ENCODE results near the gene ARF1.

The ARF1 gene

GRCh38 chr1:228141226-228142044, 58.9 kb downstream of the ARF1 start:
- DNase-seq (ENCODE audit: low read depth), result peak; percentile 85
- peak overlapping the region; percentile 91 for H3K4me3 ChIP-seq (replicated peaks; ENCODE audit: low read depth, low read length)
- TF ChIP-seq CTCF (IDR thresholded peaks at IDR 0.05; ENCODE audit: low read length, missing control alignments), result no peak

GRCh38 chr1:228142155-228142691, 59.7 kb downstream of the ARF1 start:
- no peak for DNase-seq (ENCODE audit: low read depth)
- H3K4me3 ChIP-seq (replicated peaks; ENCODE audit: low read depth, low read length), result peak overlapping the region; percentile 91
- no peak for TF ChIP-seq CTCF (IDR thresholded peaks at IDR 0.05; ENCODE audit: low read length, missing control alignments)

- H3K4me3 ChIP-seq (replicated peaks; ENCODE audit: low read depth, low read length), result no peak overlapping the region
- no peak for TF ChIP-seq CTCF (IDR thresholded peaks at IDR 0.05; ENCODE audit: low read length, missing control alignments)
- DNase-seq (ENCODE audit: low read depth), result no peak
These were observed 60.2 kb downstream of the ARF1 start for GRCh38 chr1:228142701-228143136.

- no peak overlapping the region for H3K4me3 ChIP-seq (replicated peaks; ENCODE audit: low read depth, low read length)
- no peak for DNase-seq (ENCODE audit: low read depth)
- no peak for TF ChIP-seq CTCF (IDR thresholded peaks at IDR 0.05; ENCODE audit: low read length, missing control alignments)
These were observed 61.1 kb downstream of the ARF1 start for GRCh38 chr1:228143480-228144192.

- DNase-seq (ENCODE audit: low read depth), result no peak
- no peak for TF ChIP-seq CTCF (IDR thresholded peaks at IDR 0.05; ENCODE audit: low read length, missing control alignments)
These were observed 61.9 kb downstream of the ARF1 start for GRCh38 chr1:228144193-228144992.

GRCh38 chr1:228144993-228145343, 62.5 kb downstream of the ARF1 start:
- no peak overlapping the region for H3K4me3 ChIP-seq (replicated peaks; ENCODE audit: low read depth, low read length)
- no peak for DNase-seq (ENCODE audit: low read depth)
- no peak for TF ChIP-seq CTCF (IDR thresholded peaks at IDR 0.05; ENCODE audit: low read length, missing control alignments)

More at GRCh38 chr1:228144193-228144992, 61.9 kb downstream of the ARF1 start:
- H3K4me3 ChIP-seq (replicated peaks; ENCODE audit: low read depth, low read length), result no peak overlapping the region

Data from fibroblast of pulmonary artery (primary cell).